Measurements from ENCODE around the gene UCP2. TPM values are rescaled to one million over a fixed set of nuclear protein-coding genes. Genes with fewer than 3 reads are reported as not detected.

UCP2 gene
- total and polyA plus RNA-seq, 3 donors from 2014 or later = 20.6 to 52.3 (median 40.8) TPM

GRCh38 chr11:73999581-74000306 lies 17.1 kb upstream of the UCP2 start:
- H3K27ac ChIP-seq = no peak overlapping the region
- DNase-seq = no peak
- no peaks in the 10 kb centered on the region for H3K9me3 ChIP-seq
- H3K4me3 ChIP-seq = no peak overlapping the region
- no peaks in the 10 kb centered on the region for H3K4me1 ChIP-seq
- H3K36me3 ChIP-seq (ENCODE audit: low read depth, missing control alignments) = no peaks in the 10 kb centered on the region
- H3K27me3 ChIP-seq = no peaks in the 10 kb centered on the region
- intact Hi-C loops (cut with DNase I; ENCODE audit: low total_unique reads) = no loop called here
- no peak for TF ChIP-seq POLR2A (IDR thresholded peaks at IDR 0.05)
- TF ChIP-seq CTCF (IDR thresholded peaks at IDR 0.05) = no peak
- WGBS, 2 donors = 82 to 88% methylated on average over 8 of the region's 8 CpGs

GRCh38 chr11:73998846-73999575 lies 16.4 kb upstream of the UCP2 start:
- Histone ChIP-seq H3K4me3 (no peak overlapping the region), H3K36me3 (ENCODE audit: low read depth, missing control alignments) (no peaks in the 10 kb centered on the region), H3K27me3 (no peaks in the 10 kb centered on the region), H3K4me1 (no peaks in the 10 kb centered on the region), H3K9me3 (no peaks in the 10 kb centered on the region), H3K27ac (no peak overlapping the region)
- intact Hi-C loops (cut with DNase I; ENCODE audit: low total_unique reads) = no loop called here
- WGBS, 2 donors = 90 to 94% methylated on average over 13 of the region's 13 CpGs
- no peak for TF ChIP-seq CTCF (IDR thresholded peaks at IDR 0.05)
- TF ChIP-seq POLR2A (IDR thresholded peaks at IDR 0.05) = no peak
- DNase-seq = no peak

- no peak for DNase-seq
These were observed 14.6 kb upstream of the UCP2 start for GRCh38 chr11:73997120-73997770.

GRCh38 chr11:73996161-73996747 lies 13.6 kb upstream of the UCP2 start:
- no peak for TF ChIP-seq POLR2A (IDR thresholded peaks at IDR 0.05)
- no peak for TF ChIP-seq CTCF (IDR thresholded peaks at IDR 0.05)
- WGBS, 2 donors = 90 to 96% methylated on average over 4 of the region's 4 CpGs
- DNase-seq = no peak
- no peak overlapping the region for H3K4me3 ChIP-seq
- no peaks in the 10 kb centered on the region for H3K9me3 ChIP-seq
- no peak overlapping the region for H3K27ac ChIP-seq
- H3K27me3 ChIP-seq = no peaks in the 10 kb centered on the region
- no peaks in the 10 kb centered on the region for H3K36me3 ChIP-seq (ENCODE audit: low read depth, missing control alignments)
- intact Hi-C loops (cut with DNase I; ENCODE audit: low total_unique reads) = no loop called here
- no peaks in the 10 kb centered on the region for H3K4me1 ChIP-seq

More at GRCh38 chr11:73997120-73997770, 14.6 kb upstream of the UCP2 start:
- no peak for TF ChIP-seq POLR2A (IDR thresholded peaks at IDR 0.05)
- TF ChIP-seq CTCF (IDR thresholded peaks at IDR 0.05) = no peak
- WGBS, 2 donors = 88 to 94% methylated on average over 6 of the region's 6 CpGs
- Histone ChIP-seq H3K4me1 (no peaks in the 10 kb centered on the region), H3K4me3 (no peak overlapping the region), H3K9me3 (no peaks in the 10 kb centered on the region), H3K27me3 (no peaks in the 10 kb centered on the region), H3K36me3 (ENCODE audit: low read depth, missing control alignments) (no peaks in the 10 kb centered on the region), H3K27ac (no peak overlapping the region)
- intact Hi-C loops (cut with DNase I; ENCODE audit: low total_unique reads) = no loop called here
